Measurements from ENCODE around the gene DYRK1A. TPM values are rescaled to one million over a fixed set of nuclear protein-coding genes. Genes with fewer than 3 reads are reported as not detected.

DYRK1A gene
- total RNA-seq, 3 donors from 2014 or later (not counting 1 experiment from before 2014, with no cell fraction given) = 149 to 166 (median 153) TPM

DNA sequence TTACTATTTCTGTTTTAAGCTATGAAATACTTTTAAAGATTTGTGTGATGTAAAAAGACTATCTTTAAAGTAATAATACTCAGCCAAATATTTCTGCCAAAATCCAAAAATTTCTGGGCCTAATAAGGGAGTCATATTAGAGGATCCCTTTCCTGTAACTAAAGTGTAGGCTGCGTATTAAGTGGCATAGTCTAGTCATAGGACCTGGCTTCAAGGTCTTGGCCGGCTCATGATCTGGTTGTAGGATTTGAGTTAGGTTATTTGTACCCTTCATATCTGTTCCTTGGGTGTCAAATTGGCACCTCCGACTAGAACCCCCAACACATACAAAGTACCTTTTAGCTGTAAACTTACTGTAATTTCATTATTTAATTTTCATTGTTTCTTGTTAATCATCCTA lies 107.8 kb downstream of the DYRK1A start:
- no peak overlapping the region for H3K27ac ChIP-seq (ENCODE audit: low read length)
- peaks cover 15% of the 10 kb centered on the region for H3K4me1 ChIP-seq (ENCODE audit: control insufficient read depth, insufficient read depth, low read length)
- TF ChIP-seq, protein P1, sequence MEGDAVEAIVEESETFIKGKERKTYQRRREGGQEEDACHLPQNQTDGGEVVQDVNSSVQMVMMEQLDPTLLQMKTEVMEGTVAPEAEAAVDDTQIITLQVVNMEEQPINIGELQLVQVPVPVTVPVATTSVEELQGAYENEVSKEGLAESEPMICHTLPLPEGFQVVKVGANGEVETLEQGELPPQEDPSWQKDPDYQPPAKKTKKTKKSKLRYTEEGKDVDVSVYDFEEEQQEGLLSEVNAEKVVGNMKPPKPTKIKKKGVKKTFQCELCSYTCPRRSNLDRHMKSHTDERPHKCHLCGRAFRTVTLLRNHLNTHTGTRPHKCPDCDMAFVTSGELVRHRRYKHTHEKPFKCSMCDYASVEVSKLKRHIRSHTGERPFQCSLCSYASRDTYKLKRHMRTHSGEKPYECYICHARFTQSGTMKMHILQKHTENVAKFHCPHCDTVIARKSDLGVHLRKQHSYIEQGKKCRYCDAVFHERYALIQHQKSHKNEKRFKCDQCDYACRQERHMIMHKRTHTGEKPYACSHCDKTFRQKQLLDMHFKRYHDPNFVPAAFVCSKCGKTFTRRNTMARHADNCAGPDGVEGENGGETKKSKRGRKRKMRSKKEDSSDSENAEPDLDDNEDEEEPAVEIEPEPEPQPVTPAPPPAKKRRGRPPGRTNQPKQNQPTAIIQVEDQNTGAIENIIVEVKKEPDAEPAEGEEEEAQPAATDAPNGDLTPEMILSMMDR (IDR thresholded peaks at IDR 0.05) = no peak
- no peak overlapping the region for H3K4me3 ChIP-seq (ENCODE audit: low read length)
- DNase-seq (no peak), ATAC-seq (no peak)
- Mint-ChIP-seq H3K27me3 (ENCODE audit: low read depth in 2 of 2) (no peaks in the 10 kb centered on the region), H3K27ac (peak overlapping the region; percentile 82 to 83), H3K4me3 (no peak overlapping the region), H3K36me3 (no peaks in the 10 kb centered on the region), H3K9me3 (no peaks in the 10 kb centered on the region), H3K4me1 (peaks cover 69 to 73% of the 10 kb centered on the region in 2 donors)
- H3K9me3 ChIP-seq (ENCODE audit: control insufficient read depth, insufficient read depth, low read length) = no peaks in the 10 kb centered on the region
- 100% methylated on average over 3 of the region's 3 CpGs for WGBS (ENCODE audit: insufficient coverage)
- H3K27me3 ChIP-seq (ENCODE audit: control insufficient read depth, insufficient read depth, low read length) = no peaks in the 10 kb centered on the region
- intact Hi-C loops (cut with micrococcal nuclease) = no loop called here
- peaks cover 19% of the 10 kb centered on the region for H3K36me3 ChIP-seq (ENCODE audit: control insufficient read depth, insufficient read depth, low read length)

DNA sequence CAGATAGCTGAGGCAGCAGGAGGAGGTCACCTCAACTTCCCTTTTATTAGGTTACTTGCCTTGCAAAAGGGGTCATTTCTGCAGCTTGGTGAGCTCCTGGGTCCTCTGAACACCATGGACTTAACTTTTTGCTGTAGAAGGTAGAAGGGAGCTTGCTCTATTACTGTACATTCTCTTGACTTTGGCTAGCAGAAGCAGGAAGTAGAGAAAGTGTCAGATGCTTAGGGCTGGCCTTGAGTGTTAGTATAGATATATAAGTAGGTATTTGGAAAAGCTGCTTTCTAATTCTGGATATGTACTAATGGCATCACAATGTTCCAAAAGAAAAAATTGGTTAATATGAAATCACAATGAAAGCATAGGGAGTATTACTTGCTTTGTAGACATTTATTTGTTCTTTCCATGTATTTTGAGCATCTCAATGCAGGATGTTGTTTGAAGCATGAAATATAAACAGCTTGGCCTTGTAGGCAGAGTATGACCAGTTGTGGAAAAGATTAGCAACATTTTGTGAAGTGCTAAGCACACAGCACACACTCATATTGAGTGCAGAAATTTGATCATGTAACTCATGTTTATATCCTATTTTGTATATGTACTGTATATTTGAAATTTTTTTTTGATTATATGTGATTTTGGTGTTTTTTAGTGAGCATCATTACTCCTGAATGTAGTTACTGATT lies 108.8 kb downstream of the DYRK1A start:
- Mint-ChIP-seq H3K4me1 (peaks cover 65 to 67% of the 10 kb centered on the region in 2 donors), H3K9me3 (no peaks in the 10 kb centered on the region), H3K27me3 (ENCODE audit: low read depth in 2 of 2) (no peaks in the 10 kb centered on the region), H3K4me3 (no peak overlapping the region), H3K27ac (peak overlapping the region; percentile 82 to 83), H3K36me3 (no peaks in the 10 kb centered on the region)
- Histone ChIP-seq H3K4me3 (ENCODE audit: low read length) (no peak overlapping the region), H3K4me1 (ENCODE audit: control insufficient read depth, insufficient read depth, low read length) (peaks cover 15% of the 10 kb centered on the region), H3K36me3 (ENCODE audit: control insufficient read depth, insufficient read depth, low read length) (peaks cover 19% of the 10 kb centered on the region), H3K27ac (ENCODE audit: low read length) (no peak overlapping the region), H3K27me3 (ENCODE audit: control insufficient read depth, insufficient read depth, low read length) (no peaks in the 10 kb centered on the region), H3K9me3 (ENCODE audit: control insufficient read depth, insufficient read depth, low read length) (no peaks in the 10 kb centered on the region)
- intact Hi-C loops (cut with micrococcal nuclease) = no loop called here
- DNase-seq = peak in 1 of 2 donors; percentile 31
- TF ChIP-seq, protein P1 (IDR thresholded peaks at IDR 0.05) = no peak
- peak; percentile 69 to 75 (median 72) for ATAC-seq

DNA sequence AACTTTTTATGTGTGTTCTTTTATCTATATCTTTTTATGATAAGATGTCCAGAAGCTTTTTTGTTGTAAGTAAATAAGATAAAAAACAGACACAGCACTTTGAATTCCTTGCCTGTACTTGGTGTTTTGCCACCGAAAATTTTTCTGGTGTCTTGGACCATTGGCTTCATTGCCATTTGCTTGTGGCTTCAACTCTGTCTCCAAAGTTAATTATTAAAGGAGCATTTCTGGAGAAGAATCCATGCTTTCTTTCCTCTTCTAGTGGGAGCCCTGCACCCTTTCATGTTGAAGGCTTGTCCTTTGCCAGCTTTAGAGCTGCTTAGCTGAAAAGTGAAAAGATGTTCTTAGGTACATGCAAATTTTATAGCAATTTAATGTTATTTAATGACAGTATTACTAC lies 112.2 kb downstream of the DYRK1A start:
- Histone ChIP-seq H3K27ac (ENCODE audit: low read length) (no peak overlapping the region), H3K36me3 (ENCODE audit: control insufficient read depth, insufficient read depth, low read length) (peaks cover 34% of the 10 kb centered on the region), H3K27me3 (ENCODE audit: control insufficient read depth, insufficient read depth, low read length) (no peaks in the 10 kb centered on the region), H3K9me3 (ENCODE audit: control insufficient read depth, insufficient read depth, low read length) (no peaks in the 10 kb centered on the region), H3K4me1 (ENCODE audit: control insufficient read depth, insufficient read depth, low read length) (peaks cover 11% of the 10 kb centered on the region), H3K4me3 (ENCODE audit: low read length) (no peak overlapping the region)
- H3K4me3 Mint-ChIP-seq = no peak overlapping the region
- peak overlapping the region in 1 of 2 donors; percentile 82 for H3K27ac Mint-ChIP-seq
- TF ChIP-seq, protein P1 (IDR thresholded peaks at IDR 0.05) = no peak
- H3K36me3 Mint-ChIP-seq = no peaks in the 10 kb centered on the region
- WGBS (ENCODE audit: insufficient coverage) = 89% methylated on average over 1 of the region's 1 CpG
- intact Hi-C loops (cut with micrococcal nuclease) = no loop called here
- DNase-seq = no peak
- H3K27me3 Mint-ChIP-seq (ENCODE audit: low read depth in 2 of 2) = no peaks in the 10 kb centered on the region
- ATAC-seq = no peak
- peaks cover 49 to 51% of the 10 kb centered on the region in 2 donors for H3K4me1 Mint-ChIP-seq
- no peaks in the 10 kb centered on the region for H3K9me3 Mint-ChIP-seq

DNA sequence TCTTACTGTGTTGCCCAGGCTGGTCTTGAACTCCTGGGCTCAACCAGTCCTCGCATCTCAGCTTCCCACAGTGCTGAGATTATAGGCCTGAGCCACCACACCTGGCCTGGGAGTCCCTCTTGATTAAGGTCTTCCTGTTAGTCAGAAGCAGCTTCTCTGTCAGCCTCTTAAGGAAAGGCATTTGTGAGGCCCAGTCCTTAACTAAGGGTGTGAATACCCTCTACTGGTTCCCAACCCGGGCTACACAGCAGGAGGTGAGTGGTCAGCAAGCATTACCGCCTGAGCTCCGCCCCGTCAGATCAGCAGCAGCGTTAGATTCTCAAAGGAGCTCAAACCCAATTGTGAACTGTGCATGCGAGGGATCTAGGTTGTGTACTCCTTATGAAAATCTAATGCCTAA lies 117.2 kb downstream of the DYRK1A start:
- no peaks in the 10 kb centered on the region for H3K9me3 Mint-ChIP-seq
- Histone ChIP-seq H3K9me3 (ENCODE audit: control insufficient read depth, insufficient read depth, low read length) (no peaks in the 10 kb centered on the region), H3K4me1 (ENCODE audit: control insufficient read depth, insufficient read depth, low read length) (no peaks in the 10 kb centered on the region), H3K27ac (ENCODE audit: low read length) (no peak overlapping the region), H3K27me3 (ENCODE audit: control insufficient read depth, insufficient read depth, low read length) (no peaks in the 10 kb centered on the region), H3K36me3 (ENCODE audit: control insufficient read depth, insufficient read depth, low read length) (peaks cover 50% of the 10 kb centered on the region), H3K4me3 (ENCODE audit: low read length) (no peak overlapping the region)
- ATAC-seq (peak in 1 of 3 donors; percentile 21), DNase-seq (no peak)
- peak overlapping the region in 1 of 2 donors; percentile 48 for H3K27ac Mint-ChIP-seq
- H3K36me3 Mint-ChIP-seq = no peaks in the 10 kb centered on the region
- WGBS (ENCODE audit: insufficient coverage) = 95% methylated on average over 7 of the region's 7 CpGs
- TF ChIP-seq, protein P1 (IDR thresholded peaks at IDR 0.05) = no peak
- H3K27me3 Mint-ChIP-seq (ENCODE audit: low read depth in 2 of 2) = no peaks in the 10 kb centered on the region
- intact Hi-C loops (cut with micrococcal nuclease) = no loop called here
- peaks cover 10 to 17% of the 10 kb centered on the region in 2 donors for H3K4me1 Mint-ChIP-seq
- no peak overlapping the region for H3K4me3 Mint-ChIP-seq

Data from natural killer cell (primary cell).